ENCODE measurements around the gene PEX14. TPM values are rescaled to one million over a fixed set of nuclear protein-coding genes. Genes with fewer than 3 reads are reported as not detected.

The PEX14 gene
- total RNA-seq, 4 donors from 2014 or later, result 8.1 to 17.8 (median 15.8) TPM

- no peak for ATAC-seq
- DNase-seq, result no peak
- Histone ChIP-seq H3K27ac (no peak overlapping the region), H3K4me1 (peaks cover 32 to 43% of the 10 kb centered on the region in 2 donors), H3K36me3 (no peaks in the 10 kb centered on the region), H3K27me3 (no peaks in the 10 kb centered on the region), H3K4me3 (no peak overlapping the region), H3K9me3 (no peaks in the 10 kb centered on the region)
- TF ChIP-seq CTCF (IDR thresholded peaks at IDR 0.05 in 4 of 5, conservative IDR thresholded peaks at IDR 0.05 in 1 of 5) (no peak), POLR2A (IDR thresholded peaks at IDR 0.05) (no peak)
- in situ Hi-C loops (cut with MboI; ENCODE audit: low sequenced_read_pairs in 4 of 4), result no loop called here
- intact Hi-C loops (cut with DNase I; ENCODE audit: low total_unique reads), result loop anchor here (5.0 kb wide), 1 partner anchor 484 kb away; no protein-coding TSS in a partner anchor
Observed at GRCh38 chr1:10673109-10673711, 198.5 kb downstream of the PEX14 start.

DNA sequence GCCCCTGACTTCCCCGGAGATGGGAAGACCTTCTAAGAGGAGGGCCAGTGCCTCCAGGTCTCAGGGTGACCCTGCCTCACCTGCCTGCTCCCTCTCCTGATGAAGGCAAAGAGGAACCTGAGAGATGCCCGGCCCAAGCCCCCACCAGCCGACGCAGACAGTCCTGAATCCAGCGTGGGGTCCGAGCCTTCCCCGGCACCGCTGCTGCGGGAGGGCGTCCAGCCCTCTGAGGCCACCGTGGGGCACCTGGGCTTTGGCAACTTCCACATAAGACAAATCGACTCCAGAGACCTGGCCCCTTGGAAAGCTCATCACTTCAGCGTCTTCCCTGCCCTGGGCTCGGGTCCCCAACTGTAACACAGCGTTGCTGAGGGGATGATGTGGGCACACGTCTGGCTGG lies 199.5 kb downstream of the PEX14 start:
- Histone ChIP-seq H3K36me3 (no peaks in the 10 kb centered on the region), H3K4me3 (no peak overlapping the region), H3K4me1 (peaks cover 32 to 43% of the 10 kb centered on the region in 2 donors), H3K9me3 (no peaks in the 10 kb centered on the region), H3K27ac (peak overlapping the region in 3 of 4 donors; percentile 6 to 21 (median 13)), H3K27me3 (no peaks in the 10 kb centered on the region)
- no peak for ATAC-seq
- TF ChIP-seq CTCF (IDR thresholded peaks at IDR 0.05 in 4 of 5, conservative IDR thresholded peaks at IDR 0.05 in 1 of 5), result no peak
- TF ChIP-seq POLR2A (IDR thresholded peaks at IDR 0.05), result no peak
- in situ Hi-C loops (cut with MboI; ENCODE audit: low sequenced_read_pairs in 4 of 4), result no loop called here
- no peak for DNase-seq
- intact Hi-C loops (cut with DNase I; ENCODE audit: low total_unique reads), result loop anchor here (5.0 kb wide), 1 partner anchor 483 kb away; no protein-coding TSS in a partner anchor

GRCh38 chr1:10674700-10675609 lies 200.2 kb downstream of the PEX14 start:
- no peaks in the 10 kb centered on the region for H3K27me3 ChIP-seq
- H3K4me3 ChIP-seq, result no peak overlapping the region
- no peaks in the 10 kb centered on the region for H3K36me3 ChIP-seq
- in situ Hi-C loops (cut with MboI; ENCODE audit: low sequenced_read_pairs in 4 of 4) (loop anchor here in 2 of 4 donors (25.0 kb wide), 1 partner anchor 112 kb away; the partner anchor contains the start of gene CASZ1 (in 2 of the 2)), intact Hi-C loops (cut with DNase I; ENCODE audit: low total_unique reads) (loop anchor here (5.0 kb wide), 1 partner anchor 482 kb away; no protein-coding TSS in a partner anchor)
- TF ChIP-seq CTCF (IDR thresholded peaks at IDR 0.05 in 4 of 5, conservative IDR thresholded peaks at IDR 0.05 in 1 of 5) (no peak), POLR2A (IDR thresholded peaks at IDR 0.05) (no peak)
- H3K27ac ChIP-seq, result peak overlapping the region in 3 of 4 donors; percentile 6 to 34 (median 21)
- DNase-seq, result no peak
- H3K4me1 ChIP-seq, result peaks cover 34 to 44% of the 10 kb centered on the region in 2 donors
- ATAC-seq, result no peak
- H3K9me3 ChIP-seq, result no peaks in the 10 kb centered on the region

- no peaks in the 10 kb centered on the region for H3K27me3 ChIP-seq
- ATAC-seq, result no peak
- intact Hi-C loops (cut with DNase I; ENCODE audit: low total_unique reads) (no loop called here), in situ Hi-C loops (cut with MboI; ENCODE audit: low sequenced_read_pairs in 4 of 4) (loop anchor here in 2 of 4 donors (25.0 kb wide), 1 partner anchor 111 kb away; the partner anchor contains the start of gene CASZ1 (in 2 of the 2))
- H3K27ac ChIP-seq, result peak overlapping the region in 1 of 4 donors; percentile 34
- H3K4me1 ChIP-seq, result peaks cover 39 to 44% of the 10 kb centered on the region in 2 donors
- no peak for DNase-seq
- no peak overlapping the region for H3K4me3 ChIP-seq
- no peaks in the 10 kb centered on the region for H3K9me3 ChIP-seq
- no peaks in the 10 kb centered on the region for H3K36me3 ChIP-seq
- TF ChIP-seq POLR2A (IDR thresholded peaks at IDR 0.05), result no peak
- TF ChIP-seq CTCF (IDR thresholded peaks at IDR 0.05 in 4 of 5, conservative IDR thresholded peaks at IDR 0.05 in 1 of 5), result no peak
Observed at GRCh38 chr1:10675813-10676212, 201.1 kb downstream of the PEX14 start.
